ENCODE results near the gene IPO11. TPM values are rescaled to one million over a fixed set of nuclear protein-coding genes. Genes with fewer than 3 reads are reported as not detected.

Gene IPO11
- total RNA-seq, 4 donors from 2014 or later: 12.0 to 23.7 (median 20.8) TPM

GRCh38 chr5:62584391-62584790 is 171.8 kb downstream of the IPO11 start:
- Histone ChIP-seq H3K27me3 (no peaks in the 10 kb centered on the region), H3K4me3 (no peak overlapping the region), H3K4me1 (no peaks in the 10 kb centered on the region), H3K9me3 (no peaks in the 10 kb centered on the region), H3K36me3 (peaks cover 5% of the 10 kb centered on the region), H3K27ac (no peak overlapping the region)
- WGBS: 94% methylated on average over 3 of the region's 3 CpGs
- no peak for TF ChIP-seq CTCF (IDR thresholded peaks at IDR 0.05)
- TF ChIP-seq POLR2A (IDR thresholded peaks at IDR 0.05): no peak
- TF ChIP-seq POLR2AphosphoS5 (IDR thresholded peaks at IDR 0.05): no peak
- TF ChIP-seq EP300 (IDR thresholded peaks at IDR 0.05): no peak
- DNase-seq (ENCODE audit: low spot score in 2 of 2): no peak

- no peak for DNase-seq (ENCODE audit: low spot score in 2 of 2)
- Histone ChIP-seq H3K36me3 (peaks cover 4% of the 10 kb centered on the region), H3K4me3 (no peak overlapping the region), H3K9me3 (no peaks in the 10 kb centered on the region), H3K27me3 (no peaks in the 10 kb centered on the region), H3K27ac (no peak overlapping the region), H3K4me1 (no peaks in the 10 kb centered on the region)
- WGBS: 85% methylated on average over 2 of the region's 2 CpGs
- TF ChIP-seq EP300 (IDR thresholded peaks at IDR 0.05): no peak
- TF ChIP-seq POLR2AphosphoS5 (IDR thresholded peaks at IDR 0.05): no peak
- TF ChIP-seq CTCF (IDR thresholded peaks at IDR 0.05): no peak
- no peak for TF ChIP-seq POLR2A (IDR thresholded peaks at IDR 0.05)
Observed at GRCh38 chr5:62585306-62585705, 172.7 kb downstream of the IPO11 start.

GRCh38 chr5:62585751-62586150 is 173.2 kb downstream of the IPO11 start:
- no peak overlapping the region for H3K27ac ChIP-seq
- no peaks in the 10 kb centered on the region for H3K4me1 ChIP-seq
- no peaks in the 10 kb centered on the region for H3K9me3 ChIP-seq
- DNase-seq (ENCODE audit: low spot score in 2 of 2): no peak
- no peaks in the 10 kb centered on the region for H3K27me3 ChIP-seq
- TF ChIP-seq CTCF (IDR thresholded peaks at IDR 0.05) (no peak), EP300 (IDR thresholded peaks at IDR 0.05) (no peak), POLR2AphosphoS5 (IDR thresholded peaks at IDR 0.05) (no peak), POLR2A (IDR thresholded peaks at IDR 0.05) (no peak)
- no peak overlapping the region for H3K4me3 ChIP-seq
- no peaks in the 10 kb centered on the region for H3K36me3 ChIP-seq

GRCh38 chr5:62587737-62588136 is 175.2 kb downstream of the IPO11 start:
- TF ChIP-seq POLR2AphosphoS5 (IDR thresholded peaks at IDR 0.05): no peak
- no peak for TF ChIP-seq CTCF (IDR thresholded peaks at IDR 0.05)
- TF ChIP-seq POLR2A (IDR thresholded peaks at IDR 0.05): no peak
- TF ChIP-seq EP300 (IDR thresholded peaks at IDR 0.05): no peak
- Histone ChIP-seq H3K36me3 (peaks cover 11% of the 10 kb centered on the region), H3K27ac (no peak overlapping the region), H3K4me3 (no peak overlapping the region), H3K27me3 (no peaks in the 10 kb centered on the region), H3K4me1 (no peaks in the 10 kb centered on the region), H3K9me3 (no peaks in the 10 kb centered on the region)
- 88% methylated on average over 3 of the region's 3 CpGs for WGBS
- DNase-seq (ENCODE audit: low spot score in 2 of 2): no peak

- 96% methylated on average over 4 of the region's 4 CpGs for WGBS
- H3K27ac ChIP-seq: no peak overlapping the region
- H3K4me1 ChIP-seq: no peaks in the 10 kb centered on the region
- H3K36me3 ChIP-seq: peaks cover 12% of the 10 kb centered on the region
- no peaks in the 10 kb centered on the region for H3K9me3 ChIP-seq
- DNase-seq (ENCODE audit: low spot score in 2 of 2): no peak
- TF ChIP-seq POLR2AphosphoS5 (IDR thresholded peaks at IDR 0.05) (no peak), CTCF (IDR thresholded peaks at IDR 0.05) (no peak), POLR2A (IDR thresholded peaks at IDR 0.05) (no peak), EP300 (IDR thresholded peaks at IDR 0.05) (no peak)
- no peaks in the 10 kb centered on the region for H3K27me3 ChIP-seq
- H3K4me3 ChIP-seq: no peak overlapping the region
Observed at GRCh38 chr5:62588668-62589067, 176.1 kb downstream of the IPO11 start.

Measured in suprapubic skin (tissue), 4 donors.